WTC11 (cell line): Measurements from ENCODE around the gene SBF2. TPM values are rescaled to one million over a fixed set of nuclear protein-coding genes. Genes with fewer than 3 reads are reported as not detected.

ENCODE experiments used
- ATAC-seq: fragments of 200-7000 bp; cut with Tn5 transposase; 2 replicates; pipeline ENCODE4 v1.10.0; 2021; ENCODE audit warnings: mild to moderate bottlenecking, moderate library complexity
- CTCF ChIA-PET: fragments of 300-600 bp; sonication (Branson Sonifier 250); formaldehyde crosslinking; loops from one replicate; lab custom pipeline; 2021; ENCODE audit warnings: antibody characterized with exemption; lab: Charles Lee
- POLR2A ChIA-PET: fragments of 350-600 bp; sonication (Branson Sonifier 250); formaldehyde crosslinking; loops from one replicate; lab custom pipeline; 2021; ENCODE audit warnings: antibody characterized with exemption; lab: Charles Lee
- DNase-seq: peaks from one replicate; pipeline ENCODE4 v3.0.0; 2021; ENCODE audit warnings: low spot score
- H3K27ac Mint-ChIP-seq: 2 replicates; pipeline ENCODE4 v1.8.0; 2021; ENCODE audit warnings: mixed read lengths
- H3K27me3 Mint-ChIP-seq: 2 replicates; pipeline ENCODE4 v1.8.0; 2021; ENCODE audit warnings: low read depth, mild to moderate bottlenecking, moderate library complexity, mixed read lengths
- H3K36me3 Mint-ChIP-seq: 2 replicates; pipeline ENCODE4 v1.8.0; 2021; ENCODE audit warnings: mixed read lengths
- H3K4me1 Mint-ChIP-seq: 2 replicates; pipeline ENCODE4 v1.8.0; 2022; ENCODE audit warnings: mixed read lengths
- H3K4me3 Mint-ChIP-seq: 2 replicates; pipeline ENCODE4 v1.8.0; 2021; ENCODE audit warnings: mild to moderate bottlenecking, moderate library complexity, mixed read lengths
- H3K9me3 Mint-ChIP-seq: 2 replicates; pipeline ENCODE4 v1.8.0; 2021; ENCODE audit warnings: mixed read lengths
- ATF1 ChIP-seq: sonication (generic); formaldehyde crosslinking; IDR thresholded peaks from 2 replicates; pipeline ENCODE4 v1.8.1; 2023; ENCODE audit warnings: mild to moderate bottlenecking, moderate library complexity, missing genetic modification reagents
- ATF2 ChIP-seq: sonication (generic); formaldehyde crosslinking; IDR thresholded peaks from 2 replicates; pipeline ENCODE4 v1.8.1; 2022; ENCODE audit warnings: low read depth, missing genetic modification reagents, borderline replicate concordance
- CREB1 ChIP-seq: sonication (generic); formaldehyde crosslinking; IDR thresholded peaks from 2 replicates; pipeline ENCODE4 v1.8.0; 2023; ENCODE audit warnings: mild to moderate bottlenecking, missing genetic modification reagents
- E2F4 ChIP-seq: sonication (generic); formaldehyde crosslinking; IDR thresholded peaks from 2 replicates; pipeline ENCODE4 v1.8.1; 2022; ENCODE audit warnings: low read depth, mild to moderate bottlenecking, moderate library complexity, missing genetic modification reagents, borderline replicate concordance
- GRHL2 ChIP-seq: fragments of 250-450 bp; sonication (Bioruptor Pico); IDR thresholded peaks from 2 replicates; pipeline ENCODE4 v1.8.0; 2022; ENCODE audit warnings: mild to moderate bottlenecking, moderate library complexity; ENCODE audit not compliant: insufficient replicate concordance, severe bottlenecking
- IRF1 ChIP-seq: sonication (generic); formaldehyde crosslinking; IDR thresholded peaks from 2 replicates; pipeline ENCODE4 v1.8.0; 2023; ENCODE audit warnings: missing genetic modification reagents
- JUN ChIP-seq: sonication (generic); formaldehyde crosslinking; IDR thresholded peaks from 2 replicates; pipeline ENCODE4 v1.8.0; 2023; ENCODE audit warnings: mild to moderate bottlenecking, missing genetic modification reagents
- KAT7 ChIP-seq: sonication (generic); formaldehyde crosslinking; IDR thresholded peaks from 2 replicates; pipeline ENCODE4 v1.8.1; 2023; ENCODE audit warnings: missing genetic modification reagents, mild to moderate bottlenecking, borderline replicate concordance
- NFYB ChIP-seq: sonication (generic); formaldehyde crosslinking; conservative IDR thresholded peaks from 2 replicates; pipeline ENCODE4 v1.8.0; 2022; ENCODE audit warnings: low read depth, missing genetic modification reagents
- NR3C1 ChIP-seq: sonication (generic); formaldehyde crosslinking; conservative IDR thresholded peaks from 2 replicates; pipeline ENCODE4 v1.8.1; 2023; ENCODE audit warnings: low read depth, mild to moderate bottlenecking, missing genetic modification reagents
- OVOL2 ChIP-seq: fragments of 250-450 bp; sonication (Bioruptor Pico); IDR thresholded peaks from 2 replicates; pipeline ENCODE4 v1.9.0; 2021; ENCODE audit warnings: mild to moderate bottlenecking, borderline replicate concordance
- USF2 ChIP-seq: sonication (generic); formaldehyde crosslinking; IDR thresholded peaks from 2 replicates; pipeline ENCODE4 v1.8.1; 2023; ENCODE audit warnings: mild to moderate bottlenecking, missing genetic modification reagents, moderate library complexity
- ZNF138 ChIP-seq: sonication (generic); formaldehyde crosslinking; conservative IDR thresholded peaks from 2 replicates; pipeline ENCODE4 v1.8.1; 2022; ENCODE audit warnings: mild to moderate bottlenecking, moderate library complexity, missing genetic modification reagents
- total RNA-seq: library from RNA; stranded (reverse); gene quantifications from 3 replicates; pipeline ENCODE4 v1.2.3, GENCODE V29; 2021
- TF ChIP-seq, protein P1 (sequence below): fragments of 250-450 bp; sonication (Bioruptor Pico); IDR thresholded peaks from 2 replicates; pipeline ENCODE4 v1.8.0; 2021; ENCODE audit warnings: mild to moderate bottlenecking
- TF ChIP-seq, protein P2 (sequence below): sonication (generic); formaldehyde crosslinking; IDR thresholded peaks from 2 replicates; pipeline ENCODE4 v1.8.0; 2022; ENCODE audit warnings: missing genetic modification reagents
- TF ChIP-seq, protein P3 (sequence below): sonication (generic); formaldehyde crosslinking; IDR thresholded peaks from 2 replicates; pipeline ENCODE4 v1.8.1; 2023; ENCODE audit warnings: mild to moderate bottlenecking, missing genetic modification reagents
- TF ChIP-seq, protein P4 (sequence below): sonication (generic); formaldehyde crosslinking; IDR thresholded peaks from 2 replicates; pipeline ENCODE4 v1.8.1; 2022; ENCODE audit warnings: mild to moderate bottlenecking, moderate library complexity, missing genetic modification reagents
- TF ChIP-seq, protein P5 (sequence below): sonication (generic); formaldehyde crosslinking; IDR thresholded peaks from 2 replicates; pipeline ENCODE4 v1.8.1; 2022; ENCODE audit warnings: missing genetic modification reagents, borderline replicate concordance

SBF2 gene
- total RNA-seq, 1 experiment from 2014 or later: 47.6 TPM

GRCh38 chr11:9738116-9738515, 555.9 kb downstream of the SBF2 start:
- ChIA-PET CTCF (no interaction called here), POLR2A (no interaction called here)
- peaks cover 64% of the 10 kb centered on the region for H3K36me3 Mint-ChIP-seq
- H3K27ac Mint-ChIP-seq: no peak overlapping the region
- no peak overlapping the region for H3K4me3 Mint-ChIP-seq
- DNase-seq (no peak), ATAC-seq (no peak)
- peaks cover 5% of the 10 kb centered on the region for H3K4me1 Mint-ChIP-seq
- H3K9me3 Mint-ChIP-seq: peaks cover 16% of the 10 kb centered on the region
- TF ChIP-seq CREB1 (CRISPR knock-in tag) (no peak), E2F4 (no peak), KAT7 (CRISPR knock-in tag) (no peak), ATF2 (no peak)
- H3K27me3 Mint-ChIP-seq: no peaks in the 10 kb centered on the region

DNA sequence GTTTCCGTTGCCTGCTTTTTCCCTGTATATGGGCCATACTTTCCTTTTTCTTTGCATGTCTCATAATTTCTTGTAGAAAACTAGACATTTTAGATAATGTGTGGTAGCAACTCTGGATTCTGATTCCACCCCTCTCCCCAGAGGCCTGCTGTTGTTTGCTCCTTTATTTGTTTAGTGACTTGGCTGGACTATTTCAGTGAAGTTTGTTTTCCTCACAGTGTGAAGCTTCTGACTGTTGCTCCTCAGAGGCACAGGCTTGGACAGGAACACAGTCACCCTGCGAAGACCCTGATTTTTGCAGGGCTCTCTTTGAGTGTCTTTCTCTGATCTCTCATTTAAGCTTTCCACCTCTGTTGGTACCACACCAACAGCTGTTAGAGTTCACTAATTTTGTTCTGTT, 557.7 kb downstream of the SBF2 start:
- Mint-ChIP-seq H3K27ac (peak overlapping the region; percentile 47; the same call in 1 of the 2 replicates), H3K27me3 (no peaks in the 10 kb centered on the region), H3K4me1 (peaks cover 16% of the 10 kb centered on the region), H3K9me3 (peaks cover 11% of the 10 kb centered on the region), H3K4me3 (no peak overlapping the region), H3K36me3 (peaks cover 54% of the 10 kb centered on the region)
- TF ChIP-seq, protein P1, sequence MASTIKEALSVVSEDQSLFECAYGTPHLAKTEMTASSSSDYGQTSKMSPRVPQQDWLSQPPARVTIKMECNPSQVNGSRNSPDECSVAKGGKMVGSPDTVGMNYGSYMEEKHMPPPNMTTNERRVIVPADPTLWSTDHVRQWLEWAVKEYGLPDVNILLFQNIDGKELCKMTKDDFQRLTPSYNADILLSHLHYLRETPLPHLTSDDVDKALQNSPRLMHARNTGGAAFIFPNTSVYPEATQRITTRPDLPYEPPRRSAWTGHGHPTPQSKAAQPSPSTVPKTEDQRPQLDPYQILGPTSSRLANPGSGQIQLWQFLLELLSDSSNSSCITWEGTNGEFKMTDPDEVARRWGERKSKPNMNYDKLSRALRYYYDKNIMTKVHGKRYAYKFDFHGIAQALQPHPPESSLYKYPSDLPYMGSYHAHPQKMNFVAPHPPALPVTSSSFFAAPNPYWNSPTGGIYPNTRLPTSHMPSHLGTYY (CRISPR knock-in tag): no peak
- TF ChIP-seq, protein P2, sequence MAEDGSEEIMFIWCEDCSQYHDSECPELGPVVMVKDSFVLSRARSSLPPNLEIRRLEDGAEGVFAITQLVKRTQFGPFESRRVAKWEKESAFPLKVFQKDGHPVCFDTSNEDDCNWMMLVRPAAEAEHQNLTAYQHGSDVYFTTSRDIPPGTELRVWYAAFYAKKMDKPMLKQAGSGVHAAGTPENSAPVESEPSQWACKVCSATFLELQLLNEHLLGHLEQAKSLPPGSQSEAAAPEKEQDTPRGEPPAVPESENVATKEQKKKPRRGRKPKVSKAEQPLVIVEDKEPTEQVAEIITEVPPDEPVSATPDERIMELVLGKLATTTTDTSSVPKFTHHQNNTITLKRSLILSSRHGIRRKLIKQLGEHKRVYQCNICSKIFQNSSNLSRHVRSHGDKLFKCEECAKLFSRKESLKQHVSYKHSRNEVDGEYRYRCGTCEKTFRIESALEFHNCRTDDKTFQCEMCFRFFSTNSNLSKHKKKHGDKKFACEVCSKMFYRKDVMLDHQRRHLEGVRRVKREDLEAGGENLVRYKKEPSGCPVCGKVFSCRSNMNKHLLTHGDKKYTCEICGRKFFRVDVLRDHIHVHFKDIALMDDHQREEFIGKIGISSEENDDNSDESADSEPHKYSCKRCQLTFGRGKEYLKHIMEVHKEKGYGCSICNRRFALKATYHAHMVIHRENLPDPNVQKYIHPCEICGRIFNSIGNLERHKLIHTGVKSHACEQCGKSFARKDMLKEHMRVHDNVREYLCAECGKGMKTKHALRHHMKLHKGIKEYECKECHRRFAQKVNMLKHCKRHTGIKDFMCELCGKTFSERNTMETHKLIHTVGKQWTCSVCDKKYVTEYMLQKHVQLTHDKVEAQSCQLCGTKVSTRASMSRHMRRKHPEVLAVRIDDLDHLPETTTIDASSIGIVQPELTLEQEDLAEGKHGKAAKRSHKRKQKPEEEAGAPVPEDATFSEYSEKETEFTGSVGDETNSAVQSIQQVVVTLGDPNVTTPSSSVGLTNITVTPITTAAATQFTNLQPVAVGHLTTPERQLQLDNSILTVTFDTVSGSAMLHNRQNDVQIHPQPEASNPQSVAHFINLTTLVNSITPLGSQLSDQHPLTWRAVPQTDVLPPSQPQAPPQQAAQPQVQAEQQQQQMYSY: no peak
- ChIA-PET CTCF (interaction anchor here (1.0 kb wide), 1 partner anchor 122 kb away, joined by 3 read pairs; no protein-coding TSS in a partner anchor), POLR2A (no interaction called here)
- ATAC-seq: no peak
- no peak for DNase-seq

DNA sequence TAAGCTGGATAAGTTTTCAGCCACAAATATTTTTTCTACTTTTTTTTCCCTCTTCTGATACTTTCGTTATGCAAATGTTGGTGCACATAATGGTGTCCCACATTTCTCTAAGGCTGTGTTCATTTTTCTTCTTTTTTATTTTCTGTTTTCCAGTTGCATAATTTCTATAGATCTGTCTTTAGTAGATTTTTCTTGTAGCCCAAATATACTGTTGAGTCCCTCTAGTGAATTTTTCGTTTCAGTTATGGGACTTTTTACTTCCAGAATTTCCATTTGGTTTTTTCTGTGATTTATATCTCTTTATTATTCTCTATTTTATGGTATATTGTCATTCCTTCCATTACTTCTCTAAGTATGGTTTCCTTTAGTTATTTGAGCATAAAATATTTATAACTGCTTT, 558.1 kb downstream of the SBF2 start:
- POLR2A ChIA-PET: no interaction called here
- no peak overlapping the region for H3K4me3 Mint-ChIP-seq
- no peak overlapping the region for H3K27ac Mint-ChIP-seq
- ATAC-seq: no peak
- H3K27me3 Mint-ChIP-seq: no peaks in the 10 kb centered on the region
- H3K9me3 Mint-ChIP-seq: peaks cover 9% of the 10 kb centered on the region
- CTCF ChIA-PET: no interaction called here
- no peak for DNase-seq
- H3K4me1 Mint-ChIP-seq: peaks cover 18% of the 10 kb centered on the region
- H3K36me3 Mint-ChIP-seq: peaks cover 51% of the 10 kb centered on the region
- TF ChIP-seq NFYB (no peak), ZNF138 (CRISPR knock-in tag) (no peak), USF2 (CRISPR knock-in tag) (no peak), OVOL2 (no peak), IRF1 (CRISPR knock-in tag) (no peak), GRHL2 (CRISPR knock-in tag) (no peak), JUN (no peak), ATF1 (CRISPR knock-in tag) (no peak), NR3C1 (CRISPR knock-in tag) (no peak)
- TF ChIP-seq, protein P3, sequence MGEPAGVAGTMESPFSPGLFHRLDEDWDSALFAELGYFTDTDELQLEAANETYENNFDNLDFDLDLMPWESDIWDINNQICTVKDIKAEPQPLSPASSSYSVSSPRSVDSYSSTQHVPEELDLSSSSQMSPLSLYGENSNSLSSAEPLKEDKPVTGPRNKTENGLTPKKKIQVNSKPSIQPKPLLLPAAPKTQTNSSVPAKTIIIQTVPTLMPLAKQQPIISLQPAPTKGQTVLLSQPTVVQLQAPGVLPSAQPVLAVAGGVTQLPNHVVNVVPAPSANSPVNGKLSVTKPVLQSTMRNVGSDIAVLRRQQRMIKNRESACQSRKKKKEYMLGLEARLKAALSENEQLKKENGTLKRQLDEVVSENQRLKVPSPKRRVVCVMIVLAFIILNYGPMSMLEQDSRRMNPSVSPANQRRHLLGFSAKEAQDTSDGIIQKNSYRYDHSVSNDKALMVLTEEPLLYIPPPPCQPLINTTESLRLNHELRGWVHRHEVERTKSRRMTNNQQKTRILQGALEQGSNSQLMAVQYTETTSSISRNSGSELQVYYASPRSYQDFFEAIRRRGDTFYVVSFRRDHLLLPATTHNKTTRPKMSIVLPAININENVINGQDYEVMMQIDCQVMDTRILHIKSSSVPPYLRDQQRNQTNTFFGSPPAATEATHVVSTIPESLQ (CRISPR knock-in tag): no peak
- TF ChIP-seq, protein P4, sequence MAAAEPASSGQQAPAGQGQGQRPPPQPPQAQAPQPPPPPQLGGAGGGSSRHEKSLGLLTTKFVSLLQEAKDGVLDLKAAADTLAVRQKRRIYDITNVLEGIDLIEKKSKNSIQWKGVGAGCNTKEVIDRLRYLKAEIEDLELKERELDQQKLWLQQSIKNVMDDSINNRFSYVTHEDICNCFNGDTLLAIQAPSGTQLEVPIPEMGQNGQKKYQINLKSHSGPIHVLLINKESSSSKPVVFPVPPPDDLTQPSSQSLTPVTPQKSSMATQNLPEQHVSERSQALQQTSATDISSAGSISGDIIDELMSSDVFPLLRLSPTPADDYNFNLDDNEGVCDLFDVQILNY (CRISPR knock-in tag): no peak
- TF ChIP-seq, protein P5, sequence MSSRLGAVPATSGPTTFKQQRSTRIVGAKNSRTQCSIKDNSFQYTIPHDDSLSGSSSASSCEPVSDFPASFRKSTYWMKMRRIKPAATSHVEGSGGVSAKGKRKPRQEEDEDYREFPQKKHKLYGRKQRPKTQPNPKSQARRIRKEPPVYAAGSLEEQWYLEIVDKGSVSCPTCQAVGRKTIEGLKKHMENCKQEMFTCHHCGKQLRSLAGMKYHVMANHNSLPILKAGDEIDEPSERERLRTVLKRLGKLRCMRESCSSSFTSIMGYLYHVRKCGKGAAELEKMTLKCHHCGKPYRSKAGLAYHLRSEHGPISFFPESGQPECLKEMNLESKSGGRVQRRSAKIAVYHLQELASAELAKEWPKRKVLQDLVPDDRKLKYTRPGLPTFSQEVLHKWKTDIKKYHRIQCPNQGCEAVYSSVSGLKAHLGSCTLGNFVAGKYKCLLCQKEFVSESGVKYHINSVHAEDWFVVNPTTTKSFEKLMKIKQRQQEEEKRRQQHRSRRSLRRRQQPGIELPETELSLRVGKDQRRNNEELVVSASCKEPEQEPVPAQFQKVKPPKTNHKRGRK: no peak
